Activated T-cell treated with anti-CD3 and anti-CD28 coated beads for 24 hours (primary cell): Measurements from ENCODE around the gene DET1.
"Not testable (repeated sequence)": the region's sequence is repeated elsewhere in the genome, so short reads cannot be mapped to it uniquely, and the experiment has no call there.

Source experiments
- DNase-seq: peaks from one replicate; pipeline ENCODE4 v3.0.0-alpha.2; 2020; ENCODE audit warnings: low read depth

The DET1 gene

GRCh38 chr15:88497109-88497765 lies 49.2 kb downstream of the DET1 start:
- no peak for DNase-seq

GRCh38 chr15:88493844-88494243 lies 52.6 kb downstream of the DET1 start:
- no peak for DNase-seq

GRCh38 chr15:88491158-88491557 lies 55.3 kb downstream of the DET1 start:
- DNase-seq = no peak

- DNase-seq = no peak
Observed at GRCh38 chr15:88490036-88490435, 56.4 kb downstream of the DET1 start.

GRCh38 chr15:88489321-88489720 lies 57.2 kb downstream of the DET1 start:
- DNase-seq = no peak

GRCh38 chr15:88487796-88488523 lies 58.5 kb downstream of the DET1 start:
- DNase-seq = no peak

GRCh38 chr15:88487178-88487795 lies 59.2 kb downstream of the DET1 start:
- no peak for DNase-seq

GRCh38 chr15:88484682-88485331 lies 61.7 kb downstream of the DET1 start:
- no peak for DNase-seq

- DNase-seq = no peak
Observed at GRCh38 chr15:88482263-88482662, 64.2 kb downstream of the DET1 start.

GRCh38 chr15:88480981-88481380 lies 65.5 kb downstream of the DET1 start:
- no peak for DNase-seq

GRCh38 chr15:88479169-88479568 lies 67.3 kb downstream of the DET1 start:
- DNase-seq = no peak

GRCh38 chr15:88477904-88478303 lies 68.6 kb downstream of the DET1 start:
- no peak for DNase-seq

- no peak for DNase-seq
Observed at GRCh38 chr15:88477126-88477525, 69.4 kb downstream of the DET1 start.

- no peak for DNase-seq
Observed at GRCh38 chr15:88476635-88477060, 69.8 kb downstream of the DET1 start.

GRCh38 chr15:88473661-88474293 lies 72.7 kb downstream of the DET1 start:
- DNase-seq = not testable (repeated sequence)

- DNase-seq = no peak
Observed at GRCh38 chr15:88472225-88472624, 74.3 kb downstream of the DET1 start.

- no peak for DNase-seq
Observed at GRCh38 chr15:88470625-88471372, 75.7 kb downstream of the DET1 start.

- no peak for DNase-seq
Observed at GRCh38 chr15:88469321-88469720, 77.2 kb downstream of the DET1 start.

- not testable (repeated sequence) for DNase-seq
Observed at GRCh38 chr15:88468721-88469120, 77.8 kb downstream of the DET1 start.

GRCh38 chr15:88467935-88468528 lies 78.4 kb downstream of the DET1 start:
- no peak for DNase-seq
